Inflammatory macrophage treated with lipopolysaccharide for 4 hours (primary cell): ENCODE measurements around the gene KRTAP4-4.
"Not testable (repeated sequence)": the region's sequence is repeated elsewhere in the genome, so short reads cannot be mapped to it uniquely, and the experiment has no call there.

Source experiments
- DNase-seq: peaks from one replicate; pipeline ENCODE4 v3.0.0-alpha.2; 2020

Gene KRTAP4-4

DNA sequence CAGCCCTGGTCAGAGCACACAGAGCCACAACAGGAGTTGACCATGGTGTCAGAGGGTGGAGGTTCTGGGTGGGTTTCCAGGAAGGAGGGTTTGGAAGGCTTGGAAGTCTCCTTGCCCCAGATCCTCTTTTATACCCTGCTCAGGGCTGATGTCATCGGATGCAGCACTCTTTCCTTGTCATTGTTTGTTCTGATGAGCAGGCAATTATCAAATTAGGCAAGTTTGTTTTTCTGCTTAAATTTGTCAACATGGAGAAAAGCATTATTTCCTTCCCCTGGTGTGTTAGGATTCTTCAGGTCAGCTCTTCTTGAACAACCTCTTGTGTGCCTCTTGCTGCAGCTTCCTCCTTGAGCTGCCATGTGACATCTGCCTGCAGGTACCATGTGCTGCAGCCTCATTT lies at the start of gene KRTAP4-4:
Gene KRTAP4-4 (minus strand): TSS at position 101 of the 400 bp plus-strand sequence. CDS start 57 bp downstream, at position 44.
- DNase-seq = no peak

DNA sequence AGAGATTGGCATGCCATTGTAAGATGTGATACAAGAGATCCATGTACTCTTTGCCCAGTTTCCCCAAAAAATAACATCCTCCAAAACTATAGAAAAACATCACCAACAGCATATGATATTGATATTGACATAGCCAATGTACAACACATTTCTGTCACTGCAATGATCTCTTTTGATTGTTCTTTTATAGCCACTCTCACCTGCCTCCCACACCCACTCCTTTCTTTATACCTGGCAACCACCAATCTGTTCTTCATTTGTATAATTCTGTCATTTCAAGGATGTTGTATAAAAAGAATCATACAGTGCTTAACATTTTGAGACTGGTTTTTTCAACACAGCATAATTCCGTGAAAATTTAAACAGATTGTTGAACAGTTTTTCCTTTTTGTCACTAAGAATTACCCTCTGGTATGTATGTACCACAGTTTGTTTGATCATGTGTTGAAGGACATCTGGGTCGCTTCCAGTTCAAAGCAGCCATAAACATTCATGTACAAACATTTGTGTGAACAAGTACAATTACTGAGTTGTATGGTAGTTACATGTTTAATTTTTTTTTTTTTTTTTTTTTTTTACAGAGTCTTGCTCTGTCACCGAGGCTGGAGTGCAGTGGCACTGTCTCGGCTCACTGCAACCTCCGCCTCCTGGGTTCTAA lies 39.0 kb upstream of the KRTAP4-4 start:
- no peak for DNase-seq

DNA sequence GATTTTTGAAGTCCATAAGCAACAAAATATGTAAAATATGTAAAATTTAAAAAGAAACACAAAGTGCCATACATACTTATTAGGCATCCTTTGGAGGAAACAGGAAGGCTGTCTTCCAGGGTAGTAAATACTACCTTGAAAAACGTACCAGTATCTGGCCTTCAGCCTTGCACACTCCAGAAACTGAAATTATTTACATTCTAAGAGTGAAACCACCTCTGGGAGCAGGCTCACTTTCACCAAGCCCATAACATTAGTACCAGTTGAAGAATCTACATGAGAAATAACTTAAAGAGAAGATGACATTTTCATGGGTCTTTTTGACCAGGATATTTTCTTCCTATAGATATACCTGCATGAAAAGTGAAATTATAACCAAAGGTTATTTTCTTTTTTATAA lies 35.5 kb upstream of the KRTAP4-4 start:
- no peak for DNase-seq

DNA sequence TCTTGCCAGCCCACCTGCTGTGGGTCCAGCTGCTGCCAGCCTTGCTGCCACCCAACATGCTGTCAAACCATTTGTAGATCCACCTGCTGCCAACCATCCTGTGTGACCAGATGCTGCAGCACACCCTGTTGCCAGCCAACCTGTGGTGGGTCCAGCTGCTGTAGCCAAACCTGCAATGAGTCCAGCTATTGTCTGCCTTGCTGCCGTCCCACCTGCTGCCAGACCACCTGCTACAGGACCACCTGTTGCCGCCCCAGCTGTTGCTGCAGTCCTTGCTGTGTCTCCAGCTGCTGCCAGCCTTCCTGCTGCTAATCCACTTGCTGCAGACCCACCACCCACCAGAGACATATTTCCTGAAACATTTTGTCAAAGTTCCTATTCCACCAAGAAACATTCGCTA lies 29.8 kb upstream of the KRTAP4-4 start:
- DNase-seq = no peak

DNA sequence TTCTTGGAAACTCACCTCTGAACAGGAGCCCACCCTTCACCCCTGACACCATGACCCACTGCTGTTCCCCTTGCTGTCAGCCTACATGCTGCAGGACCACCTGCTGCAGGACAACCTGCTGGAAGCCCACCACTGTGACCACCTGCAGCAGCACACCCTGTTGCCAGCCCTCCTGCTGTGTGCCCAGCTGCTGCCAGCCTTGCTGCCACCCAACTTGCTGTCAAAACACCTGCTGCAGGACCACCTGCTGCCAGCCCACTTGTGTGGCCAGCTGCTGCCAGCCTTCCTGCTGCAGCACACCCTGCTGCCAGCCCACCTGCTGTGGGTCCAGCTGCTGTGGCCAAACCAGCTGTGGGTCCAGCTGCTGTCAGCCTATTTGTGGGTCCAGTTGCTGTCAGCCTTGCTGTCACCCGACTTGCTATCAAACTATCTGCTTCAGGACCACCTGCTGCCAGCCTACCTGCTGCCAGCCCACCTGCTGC lies 29.3 kb upstream of the KRTAP4-4 start, which contains the start of gene KRTAP9-1:
Gene KRTAP9-1 (plus strand): TSS at position 51 of the 482 bp plus-strand sequence. CDS start 0 bp downstream, at position 51.
- not testable (repeated sequence) for DNase-seq

DNA sequence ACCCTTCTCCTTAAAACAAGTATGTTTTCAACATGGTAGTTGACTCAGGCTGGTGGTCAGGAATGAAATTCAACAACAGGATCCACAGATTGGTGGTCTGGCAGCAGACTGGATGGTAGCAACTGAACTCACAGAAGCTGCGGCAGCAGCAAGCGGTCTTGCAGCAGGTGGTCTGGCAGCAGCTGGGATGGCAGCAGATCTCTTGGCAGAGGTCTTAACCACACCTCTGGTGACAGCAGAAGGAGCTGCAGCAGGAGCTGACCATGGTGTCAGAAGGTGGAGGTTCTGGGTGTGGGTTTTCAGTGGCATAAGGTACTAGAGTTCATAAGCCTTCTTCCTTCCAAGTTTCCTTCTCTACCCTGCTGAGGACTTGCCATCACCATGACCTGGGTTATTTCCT lies 26.3 kb upstream of the KRTAP4-4 start:
- DNase-seq = no peak

DNA sequence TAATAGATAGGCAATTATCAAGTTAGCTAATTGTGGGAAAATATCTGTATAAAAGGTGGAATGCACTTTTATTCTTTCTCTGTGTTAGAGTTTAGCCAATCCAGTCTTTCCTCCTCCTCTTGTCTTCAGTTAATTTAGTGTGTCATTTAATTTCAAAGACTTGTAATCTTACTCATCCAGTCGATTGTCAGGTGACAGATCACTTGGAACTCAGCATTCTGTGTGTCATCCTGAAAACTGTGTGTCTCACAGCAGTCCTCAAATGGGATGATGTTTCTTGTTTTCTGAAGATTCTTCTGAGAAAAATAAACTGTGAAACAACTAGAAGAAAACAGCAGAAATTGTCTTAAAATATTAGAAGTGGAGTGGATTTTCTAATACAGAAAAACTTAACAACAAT lies 24.5 kb upstream of the KRTAP4-4 start:
- no peak for DNase-seq

DNA sequence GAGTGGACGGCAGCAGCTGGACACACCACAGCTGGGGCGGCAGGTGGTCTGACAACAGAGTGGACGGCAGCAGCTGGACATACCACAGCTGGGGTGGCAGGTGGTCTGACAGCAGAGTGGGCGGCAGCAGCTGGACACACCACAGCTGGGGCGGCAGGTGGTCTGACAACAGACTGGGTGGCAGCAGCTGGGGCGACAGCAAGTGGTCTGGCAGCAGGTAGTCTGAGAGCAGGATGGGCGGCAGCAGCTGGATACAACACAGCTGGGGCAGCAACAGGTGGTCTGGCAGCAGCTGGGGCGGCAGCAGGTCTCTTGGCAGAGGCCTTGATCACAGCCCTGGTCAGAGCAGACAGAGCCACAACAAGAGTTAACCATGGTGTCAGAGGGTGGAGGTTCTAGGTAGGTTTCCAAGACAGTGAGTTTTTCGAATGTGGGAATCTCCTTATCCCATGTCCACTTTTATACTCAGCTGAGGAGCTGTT lies 24.0 kb upstream of the KRTAP4-4 start, which contains the start of gene KRTAP4-1:
Gene KRTAP4-1 (minus strand): TSS at position 432 of the 482 bp plus-strand sequence. CDS start 57 bp downstream, at position 375.
- no peak for DNase-seq

DNA sequence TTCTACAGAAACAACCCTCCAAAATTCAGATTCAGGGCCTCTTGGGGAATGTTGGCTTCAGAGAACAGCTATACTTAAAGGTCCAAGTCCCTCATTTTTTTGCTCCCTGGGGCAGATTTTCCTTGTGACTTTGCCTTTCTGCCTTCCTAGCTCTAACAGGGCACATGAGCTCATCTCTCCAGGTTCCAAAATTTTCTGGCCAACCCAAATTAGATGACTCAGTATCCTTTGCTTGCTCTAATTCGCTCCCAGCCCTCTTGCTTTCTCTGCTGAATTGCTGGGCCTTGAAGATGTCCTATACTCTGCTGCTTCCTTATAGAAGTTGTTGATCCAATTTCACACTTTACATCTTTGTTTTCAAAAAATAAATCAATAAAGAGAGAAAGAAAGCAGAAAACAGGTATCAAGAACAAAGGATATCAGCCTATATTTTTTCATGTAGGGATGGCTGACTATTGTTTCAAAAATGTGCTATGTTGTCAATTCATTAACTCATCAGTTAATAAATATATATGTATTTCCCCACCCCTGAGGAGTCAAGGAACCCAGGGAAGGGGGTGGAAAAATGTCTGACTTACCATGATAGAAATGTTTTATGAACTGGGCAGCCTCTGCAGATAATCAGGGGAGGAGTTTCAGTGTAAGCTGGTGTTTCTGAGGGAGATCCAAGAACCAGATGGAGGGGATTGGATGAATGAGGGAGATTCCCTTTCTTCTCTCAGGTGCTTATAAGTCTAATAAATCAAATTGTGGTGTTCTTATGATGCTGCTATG lies 18.5 kb upstream of the KRTAP4-4 start:
- DNase-seq = no peak

DNA sequence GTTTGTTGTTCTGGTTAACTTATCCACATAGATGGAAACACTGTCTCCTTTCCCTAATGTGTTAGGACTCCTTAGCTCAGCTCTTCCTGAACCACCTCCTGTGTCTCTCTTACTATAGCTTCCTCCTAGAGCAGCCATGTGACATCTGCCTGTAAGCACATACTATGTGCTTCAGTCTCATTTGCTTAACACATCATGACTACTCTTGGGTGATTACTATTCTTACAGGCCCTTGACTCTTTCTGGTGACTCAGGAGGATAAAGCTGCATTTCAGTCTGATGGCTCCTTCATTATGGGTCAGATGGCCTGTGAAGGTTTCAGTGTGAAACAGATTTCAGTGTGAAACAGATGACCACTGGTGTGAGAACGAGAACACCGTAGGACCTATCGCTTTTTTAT lies 17.8 kb upstream of the KRTAP4-4 start:
- DNase-seq = peak; percentile 67

DNA sequence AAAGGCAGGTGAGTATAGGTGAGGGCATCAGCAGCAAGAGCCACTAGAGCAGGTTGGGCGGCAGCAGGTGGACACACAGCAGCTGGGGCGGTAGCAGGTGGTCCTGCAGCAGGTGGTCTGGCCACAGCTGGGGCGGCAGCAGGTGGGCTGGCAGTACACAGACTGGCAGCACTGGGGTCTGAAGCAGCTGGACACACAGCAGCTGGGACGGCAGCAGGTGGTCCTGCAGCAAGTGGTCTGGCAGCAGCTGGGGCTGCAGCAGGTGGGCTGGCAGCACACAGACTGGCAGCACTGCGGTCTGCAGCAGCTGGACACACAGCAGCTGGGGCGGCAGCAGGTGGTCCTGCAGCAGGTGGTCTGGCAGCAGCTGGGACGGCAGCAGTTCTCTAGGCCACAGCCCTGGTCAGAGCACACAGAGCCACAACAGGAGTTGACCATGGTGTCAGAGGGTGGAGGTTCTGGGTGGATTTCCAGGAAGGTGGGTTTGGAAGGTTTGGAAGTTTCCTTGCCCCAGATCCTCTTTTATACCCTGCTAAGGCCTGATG lies 17.3 kb upstream of the KRTAP4-4 start, which contains the start of gene KRTAP4-2:
Gene KRTAP4-2 (minus strand): TSS at position 495 of the 545 bp plus-strand sequence. CDS start 57 bp downstream, at position 438.
- DNase-seq = no peak

DNA sequence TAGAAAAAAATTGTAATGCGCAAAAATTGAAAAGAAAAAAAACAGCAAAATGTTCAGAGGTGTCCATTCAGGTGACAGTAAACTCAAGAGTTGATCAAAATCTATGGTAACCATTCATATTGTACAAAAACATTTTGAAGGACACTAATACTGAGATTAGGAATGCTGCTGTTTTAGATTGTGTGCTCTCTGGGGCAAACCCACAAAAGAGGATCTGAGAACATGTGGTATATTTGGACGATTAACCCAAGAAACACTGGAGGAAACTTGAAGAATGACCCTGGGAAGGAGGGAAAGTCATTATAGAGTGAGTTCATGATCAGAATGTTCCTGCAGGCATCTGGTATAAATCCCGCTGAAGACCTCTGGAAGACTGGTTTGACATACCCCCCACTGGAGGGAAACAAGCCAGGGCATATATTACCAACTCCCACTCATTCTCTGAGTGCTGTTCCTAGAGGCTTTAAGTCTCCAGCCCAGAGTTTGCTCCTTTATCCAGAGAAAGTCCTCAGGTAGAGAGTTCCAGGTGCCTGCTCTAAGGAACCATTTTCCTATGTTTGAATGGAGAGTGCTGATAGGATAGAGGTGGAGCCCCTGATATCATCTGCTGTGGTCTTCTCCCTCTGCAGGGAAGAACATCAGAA lies 16.3 kb upstream of the KRTAP4-4 start:
- DNase-seq = peak; percentile 13

DNA sequence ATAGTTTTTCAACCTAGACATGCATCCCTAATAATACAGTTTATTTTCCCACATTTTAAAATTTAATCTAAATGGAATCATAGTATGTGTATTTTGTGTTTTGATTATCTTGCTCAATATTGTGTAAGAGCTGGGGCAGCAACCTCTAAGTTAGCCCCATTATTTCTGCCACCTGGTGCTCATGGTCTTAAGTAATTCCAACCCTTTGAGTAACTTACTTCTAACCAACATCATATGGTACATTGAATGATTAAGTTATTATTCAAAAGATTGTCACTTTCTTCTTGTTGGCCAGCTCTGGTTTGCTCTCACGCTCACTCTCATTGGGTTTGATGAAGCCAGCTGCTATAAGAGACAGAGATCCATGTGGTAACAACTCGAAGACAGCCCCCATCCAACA lies 11.3 kb upstream of the KRTAP4-4 start:
- DNase-seq = no peak

DNA sequence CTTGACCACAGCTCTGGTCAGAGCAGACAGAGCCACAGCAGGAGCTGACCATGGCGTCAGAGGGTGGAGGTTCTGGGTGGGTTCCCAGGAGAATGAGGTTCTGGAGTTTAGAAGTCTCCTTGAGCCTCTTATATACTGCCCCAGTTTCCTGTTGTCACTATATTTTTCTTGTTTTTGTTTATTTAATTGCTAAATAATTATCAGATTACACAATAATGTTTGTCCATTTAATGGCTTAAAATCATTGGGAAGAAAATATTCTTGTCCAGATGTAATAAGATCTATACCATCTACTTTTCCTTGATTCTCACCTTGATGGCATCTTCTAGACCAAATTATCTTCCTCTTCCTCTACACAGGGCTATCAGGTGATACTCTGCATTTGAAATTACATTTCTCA lies 7.6 kb upstream of the KRTAP4-4 start, which contains the start of gene KRTAP4-3:
Gene KRTAP4-3 (minus strand): TSS at position 101 of the 400 bp plus-strand sequence. CDS start 49 bp downstream, at position 52.
- DNase-seq = no peak

DNA sequence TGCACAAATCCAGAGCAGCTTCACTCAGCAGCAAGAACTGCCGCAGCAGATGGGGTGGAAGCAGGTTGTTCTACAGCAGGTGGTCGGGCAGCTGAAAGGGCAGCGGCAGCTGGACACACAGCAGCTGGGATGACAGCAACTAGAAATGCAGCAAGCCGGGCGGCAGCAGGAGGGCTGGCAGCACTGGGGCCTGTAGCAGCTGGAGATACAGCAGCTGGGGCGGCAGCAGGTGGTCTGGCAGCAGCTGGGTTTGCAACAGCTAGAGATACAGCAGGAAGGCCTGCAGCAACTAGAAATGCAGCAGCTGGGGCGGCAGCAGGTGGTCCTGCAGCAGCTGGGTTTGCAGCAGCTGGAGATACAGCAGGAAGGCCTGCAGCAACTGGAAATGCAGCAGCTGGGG lies 7.0 kb upstream of the KRTAP4-4 start:
- DNase-seq = no peak

DNA sequence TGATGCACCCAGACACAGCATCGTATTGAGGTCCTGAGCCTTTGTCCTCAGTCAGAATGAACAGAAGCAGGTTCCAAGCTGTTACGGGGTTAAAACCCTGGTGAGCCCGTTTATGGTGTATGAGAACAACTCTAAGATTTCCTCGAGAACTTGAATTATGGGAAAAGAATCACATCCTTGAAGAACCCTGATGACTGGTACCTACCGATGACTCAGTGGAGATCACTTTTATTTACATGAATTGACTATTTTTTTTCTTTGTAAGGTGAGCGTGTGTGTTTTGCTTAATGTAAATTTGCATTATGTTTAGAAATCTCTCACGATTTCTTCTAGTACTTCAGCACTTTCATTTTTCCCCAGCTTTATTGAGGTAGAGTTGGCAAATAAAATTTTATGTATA lies 3.3 kb upstream of the KRTAP4-4 start:
- DNase-seq = no peak

DNA sequence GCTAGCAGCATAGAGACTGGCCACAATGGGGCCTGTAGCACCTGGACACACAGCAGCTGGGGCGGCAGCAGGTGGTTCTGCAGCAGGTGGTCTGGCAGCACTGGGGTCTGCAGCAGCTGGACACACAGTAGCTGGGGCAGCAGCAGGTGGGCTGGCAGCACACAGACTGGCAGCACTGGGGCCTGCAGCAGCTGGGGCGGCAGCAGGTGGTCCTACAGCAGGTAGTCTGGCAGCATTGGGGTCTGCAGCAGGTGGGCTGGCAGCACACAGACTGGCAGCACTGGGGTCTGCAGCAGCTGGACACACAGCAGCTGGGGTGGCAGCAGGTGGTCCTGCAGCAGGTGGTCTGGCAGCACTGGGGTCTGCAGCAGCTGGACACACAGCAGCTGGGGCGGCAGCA lies 358 bp downstream of the KRTAP4-4 start:
- DNase-seq = not testable (repeated sequence)

DNA sequence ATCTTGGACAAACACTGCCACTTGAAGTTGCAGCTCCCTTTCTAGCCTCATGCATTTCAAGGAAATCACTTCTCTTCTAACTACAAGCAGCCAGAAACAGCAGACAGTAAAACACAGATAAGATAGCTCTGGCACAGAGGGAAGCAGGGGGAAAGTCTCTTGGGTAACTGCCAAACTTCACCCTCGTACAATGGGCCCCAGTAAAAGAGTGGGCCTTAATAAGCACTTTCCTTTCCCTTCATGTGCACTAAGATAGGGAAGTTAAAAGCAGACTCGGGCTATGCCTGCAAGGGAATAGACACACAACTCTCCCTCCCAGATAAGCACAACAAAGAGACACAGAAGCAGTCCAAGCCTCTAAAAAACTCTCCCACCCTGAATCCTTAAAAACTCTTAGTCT lies 6.7 kb downstream of the KRTAP4-4 start:
- no peak for DNase-seq

DNA sequence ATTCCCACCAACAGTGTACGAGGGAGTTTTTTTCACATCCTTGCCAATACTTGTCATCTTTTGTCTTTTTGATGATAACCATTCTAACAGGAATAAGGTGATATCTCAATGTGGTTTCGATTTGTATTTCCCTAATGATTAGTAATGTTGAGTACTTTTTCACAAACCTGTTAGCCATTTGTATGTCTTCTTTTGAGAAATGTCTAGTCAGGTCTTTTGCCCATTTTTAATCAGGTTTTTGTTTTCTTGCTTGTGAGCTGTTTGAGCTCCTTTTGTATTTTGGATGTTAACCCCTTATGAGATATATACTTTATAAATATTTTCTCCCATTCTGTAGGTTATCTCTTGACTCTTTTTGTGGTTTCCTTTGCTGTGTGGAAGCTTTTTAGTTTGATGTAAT lies 9.0 kb downstream of the KRTAP4-4 start:
- DNase-seq = no peak

DNA sequence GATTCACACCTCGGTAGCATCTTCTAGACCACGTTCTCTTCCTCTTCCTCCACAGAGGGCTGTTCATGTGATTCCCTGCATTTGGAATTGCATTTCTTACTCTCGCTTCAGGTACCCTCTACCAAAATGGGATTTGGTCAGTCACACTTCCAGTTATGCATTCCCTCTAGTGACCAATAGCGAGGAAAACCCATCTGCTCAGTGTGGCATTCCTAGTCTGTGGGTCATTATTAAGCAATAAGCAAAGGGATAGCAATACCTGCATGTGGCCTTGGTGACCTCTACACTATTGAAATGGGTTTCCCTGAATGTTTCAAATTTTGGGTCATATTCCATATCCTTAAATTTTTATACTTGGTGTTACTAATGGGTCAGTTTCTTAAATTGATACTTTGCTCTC lies 10.5 kb downstream of the KRTAP4-4 start:
- no peak for DNase-seq

DNA sequence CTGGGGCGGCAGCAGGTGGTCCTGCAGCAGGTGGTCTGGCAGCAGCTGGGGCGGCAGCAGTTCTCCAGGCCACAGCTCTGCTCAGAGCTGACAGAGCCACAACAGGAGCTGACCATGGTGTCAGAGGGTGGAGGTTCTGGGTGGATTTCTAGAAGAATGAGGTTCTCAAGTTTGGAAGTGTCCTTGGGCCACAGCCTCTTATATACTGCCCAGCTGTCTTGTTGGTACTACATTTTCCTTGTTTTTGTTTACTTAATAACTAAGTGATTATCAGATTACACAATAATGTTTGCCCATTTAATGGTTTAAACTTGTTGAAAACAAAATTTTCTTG lies 10.9 kb downstream of the KRTAP4-4 start, which contains the start of gene KRTAP4-5:
Gene KRTAP4-5 (minus strand): TSS at position 174 of the 334 bp plus-strand sequence. CDS start 58 bp downstream, at position 116.
- DNase-seq = no peak

DNA sequence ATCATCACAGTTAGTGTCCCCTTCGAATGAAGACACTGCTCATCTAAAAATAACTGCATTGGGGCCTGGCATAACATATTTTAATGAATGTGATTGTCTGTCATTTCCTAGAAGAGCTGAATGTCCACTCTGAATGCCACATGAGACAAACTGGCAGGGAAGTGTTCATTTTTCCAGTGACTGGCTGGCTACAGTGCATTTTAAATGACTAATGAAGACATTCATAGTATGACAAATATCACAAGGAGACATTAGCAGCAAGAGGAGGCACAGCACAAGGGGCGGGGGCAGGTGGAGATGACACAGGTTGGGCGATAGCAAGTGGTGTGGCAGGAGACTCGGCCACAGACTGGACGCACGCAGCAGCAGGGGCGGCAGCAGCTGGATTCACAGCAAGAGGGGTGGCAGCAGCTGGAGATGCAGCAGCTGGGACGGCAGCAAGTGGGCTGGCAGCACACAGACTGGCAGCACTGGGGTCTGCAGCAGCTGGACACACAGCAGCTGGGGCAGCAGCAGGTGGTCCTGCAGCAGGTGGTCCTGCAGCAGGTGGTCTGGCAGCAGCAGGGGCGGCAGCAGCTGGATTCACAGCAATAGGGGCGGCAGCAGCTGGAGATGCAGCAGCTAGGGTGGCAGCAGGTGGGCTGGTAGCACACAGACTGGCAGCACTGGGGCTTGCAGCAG lies 11.4 kb downstream of the KRTAP4-4 start:
- DNase-seq = not testable (repeated sequence)
